Choroid plexus epithelial cell (primary cell): Measurements from ENCODE around the gene NDUFAF8.

Source experiments
- DNase-seq: peaks from one replicate; pipeline ENCODE4 v3.0.0-alpha.2; 2010; ENCODE audit warnings: low read depth
- H3K4me3 ChIP-seq: 2 replicates; pipeline ENCODE4 v1.5.1; 2011; ENCODE audit warnings: low read depth, mild to moderate bottlenecking, control low read depth, low read length, moderate library complexity
- TF ChIP-seq, protein P1 (sequence below): conservative IDR thresholded peaks from 2 replicates; pipeline ENCODE4 v1.5.1; 2011; ENCODE audit warnings: low read depth, mild to moderate bottlenecking, control low read depth, inconsistent platforms, low read length, moderate library complexity

Gene NDUFAF8

DNA sequence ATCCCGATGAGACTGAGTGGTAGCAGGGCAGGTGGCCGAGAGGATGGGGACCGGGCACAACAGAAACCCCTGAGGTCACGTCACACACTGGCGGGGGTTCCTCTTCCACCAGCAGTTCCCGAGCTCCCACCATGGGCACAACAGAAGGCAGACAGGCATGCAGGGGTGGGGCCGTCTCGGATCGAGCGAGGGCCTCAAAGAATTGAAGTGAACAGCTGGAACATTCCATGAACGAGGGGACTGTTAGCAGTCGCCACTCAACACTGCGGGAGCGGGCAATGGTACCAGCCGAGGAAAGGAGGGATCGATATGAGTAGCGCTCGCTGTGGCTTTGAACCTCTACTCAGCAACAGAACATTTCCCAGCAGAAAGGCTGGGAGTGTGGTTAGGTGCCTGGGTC lies 21.6 kb upstream of the NDUFAF8 start:
- DNase-seq, result no peak
- H3K4me3 ChIP-seq, result no peak overlapping the region
- TF ChIP-seq, protein P1, sequence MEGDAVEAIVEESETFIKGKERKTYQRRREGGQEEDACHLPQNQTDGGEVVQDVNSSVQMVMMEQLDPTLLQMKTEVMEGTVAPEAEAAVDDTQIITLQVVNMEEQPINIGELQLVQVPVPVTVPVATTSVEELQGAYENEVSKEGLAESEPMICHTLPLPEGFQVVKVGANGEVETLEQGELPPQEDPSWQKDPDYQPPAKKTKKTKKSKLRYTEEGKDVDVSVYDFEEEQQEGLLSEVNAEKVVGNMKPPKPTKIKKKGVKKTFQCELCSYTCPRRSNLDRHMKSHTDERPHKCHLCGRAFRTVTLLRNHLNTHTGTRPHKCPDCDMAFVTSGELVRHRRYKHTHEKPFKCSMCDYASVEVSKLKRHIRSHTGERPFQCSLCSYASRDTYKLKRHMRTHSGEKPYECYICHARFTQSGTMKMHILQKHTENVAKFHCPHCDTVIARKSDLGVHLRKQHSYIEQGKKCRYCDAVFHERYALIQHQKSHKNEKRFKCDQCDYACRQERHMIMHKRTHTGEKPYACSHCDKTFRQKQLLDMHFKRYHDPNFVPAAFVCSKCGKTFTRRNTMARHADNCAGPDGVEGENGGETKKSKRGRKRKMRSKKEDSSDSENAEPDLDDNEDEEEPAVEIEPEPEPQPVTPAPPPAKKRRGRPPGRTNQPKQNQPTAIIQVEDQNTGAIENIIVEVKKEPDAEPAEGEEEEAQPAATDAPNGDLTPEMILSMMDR, result no peak

DNA sequence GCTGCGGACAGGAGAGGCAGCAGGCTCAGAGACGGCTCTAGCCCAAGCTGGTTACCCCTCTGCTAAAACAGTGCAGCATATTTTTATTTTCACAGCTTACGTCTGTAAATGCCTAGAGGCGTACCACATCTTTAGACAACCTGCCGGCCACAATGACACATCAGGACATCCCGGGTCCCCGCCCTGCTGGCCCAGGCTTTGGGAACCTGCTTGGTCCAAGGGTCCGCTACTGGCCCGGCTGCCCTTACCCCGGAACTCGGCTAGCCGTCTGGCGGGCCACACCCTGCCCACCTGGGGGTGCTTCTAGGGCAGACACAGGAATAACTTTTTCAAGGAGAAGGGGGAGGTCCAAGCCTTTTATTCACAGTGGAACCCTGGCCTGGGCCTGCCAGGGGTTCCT lies 20.7 kb upstream of the NDUFAF8 start:
- TF ChIP-seq, protein P1, result no peak
- DNase-seq, result no peak
- no peak overlapping the region for H3K4me3 ChIP-seq

DNA sequence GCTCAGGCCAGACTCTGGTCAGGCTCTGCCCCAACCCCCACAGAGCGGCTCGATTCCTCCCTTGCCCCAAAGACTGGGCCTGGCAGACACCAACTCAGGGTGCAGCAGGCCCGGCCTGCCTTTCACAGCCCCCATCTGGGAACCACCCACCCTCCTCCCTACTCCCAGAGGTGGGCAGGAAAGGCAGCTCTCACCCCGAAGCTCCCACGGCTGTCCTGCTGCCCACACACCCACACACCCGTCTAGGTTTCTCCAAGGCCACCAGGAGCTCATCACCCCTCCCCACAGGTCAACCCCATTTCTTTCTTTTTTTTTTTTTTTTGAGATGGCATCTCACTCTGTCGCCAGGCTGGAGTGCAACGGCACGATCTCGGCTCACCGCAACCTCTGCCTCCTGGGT lies 20.1 kb upstream of the NDUFAF8 start:
- H3K4me3 ChIP-seq, result no peak overlapping the region
- TF ChIP-seq, protein P1, result no peak
- no peak for DNase-seq

DNA sequence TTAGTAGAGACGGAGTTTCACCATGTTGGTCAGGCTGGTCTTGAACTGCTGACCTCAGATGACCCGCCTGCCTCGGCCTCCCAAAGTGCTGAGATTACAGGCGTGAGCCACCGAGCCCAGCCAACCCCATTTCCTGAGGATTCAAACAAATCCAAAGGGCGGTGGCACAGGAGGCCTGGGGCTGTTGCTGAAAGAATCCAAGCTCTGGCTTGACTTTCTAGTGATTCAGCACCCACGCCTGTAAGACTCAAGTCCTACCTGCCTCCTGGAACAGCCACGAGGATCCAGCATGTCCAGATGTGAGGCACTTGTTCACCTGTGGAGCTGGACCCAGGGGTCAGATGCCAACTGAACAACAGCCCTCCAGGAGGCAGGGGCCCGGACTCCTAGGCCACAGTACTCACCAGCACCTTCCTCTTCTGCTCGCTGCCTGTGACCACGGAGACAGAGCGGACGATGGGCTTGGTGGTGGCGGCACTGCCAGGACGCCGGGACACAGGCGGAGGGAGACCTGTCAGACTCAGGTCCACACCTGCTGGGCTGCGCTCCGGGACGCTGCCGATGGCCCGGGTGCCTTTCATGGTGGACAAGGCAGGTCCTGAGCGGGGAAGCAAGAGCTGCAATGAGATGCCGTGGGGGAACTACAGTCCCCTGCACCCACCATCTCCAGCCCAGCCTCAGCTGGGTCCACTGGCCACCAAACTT lies 19.5 kb upstream of the NDUFAF8 start:
- no peak overlapping the region for H3K4me3 ChIP-seq
- no peak for DNase-seq

GRCh38 chr17:81221371-81221841 lies 17.7 kb upstream of the NDUFAF8 start:
- DNase-seq, result no peak
- no peak overlapping the region for H3K4me3 ChIP-seq
- TF ChIP-seq, protein P1, result no peak

More for the DNA sequence above, 19.5 kb upstream of the NDUFAF8 start:
- TF ChIP-seq, protein P1, result no peak

- TF ChIP-seq, protein P1, result no peak
- no peak for DNase-seq
- H3K4me3 ChIP-seq, result peak overlapping the region; percentile 71
These were observed 17.1 kb upstream of the NDUFAF8 start for GRCh38 chr17:81221842-81222619.
